Measurements from ENCODE around the gene C22orf39. TPM values are rescaled to one million over a fixed set of nuclear protein-coding genes. Genes with fewer than 3 reads are reported as not detected.

Gene C22orf39
- total RNA-seq, 1 experiment from 2014 or later = 22.2 TPM

DNA sequence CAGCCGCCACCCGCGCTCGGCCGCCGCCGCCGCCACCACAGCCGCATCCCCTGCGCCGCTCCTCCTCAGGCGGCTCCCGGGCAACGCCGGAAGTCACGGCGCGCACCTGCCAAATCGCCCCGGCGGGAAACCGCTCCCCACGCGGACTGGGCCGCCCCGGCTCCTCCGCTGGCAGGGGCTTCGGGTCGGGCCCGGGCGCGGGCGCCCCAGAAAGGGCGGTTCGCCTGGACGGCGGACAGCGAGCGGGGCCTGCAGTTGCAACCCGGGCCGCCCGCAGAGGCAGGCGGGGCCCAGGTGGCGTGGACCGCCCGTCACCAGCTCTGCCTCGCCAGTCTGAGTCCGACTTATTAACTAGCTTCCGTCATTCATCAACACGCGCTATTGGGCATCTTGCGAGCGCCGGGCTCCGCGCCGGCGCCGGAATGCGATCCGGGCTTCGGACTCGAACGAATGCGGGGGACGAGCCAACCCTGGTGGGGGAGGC lies 15.8 kb downstream of the C22orf39 start, which contains the start of gene HIRA:
HIRA (minus strand) TSS at position 85 of the 484 bp plus-strand sequence. CDS start 257 bp downstream, outside the sequence.
- Mint-ChIP-seq H3K9me3 (ENCODE audit: unreplicated experiment) (no peaks in the 10 kb centered on the region), H3K36me3 (ENCODE audit: insufficient read depth, unreplicated experiment) (peaks cover 32% of the 10 kb centered on the region), H3K4me3 (ENCODE audit: unreplicated experiment) (peak within 1 kb of the TSS; percentile 86), H3K27ac (ENCODE audit: low read depth, unreplicated experiment) (peak within 1 kb of the TSS; percentile 91), H3K4me1 (ENCODE audit: insufficient read depth, unreplicated experiment) (peaks cover 16% of the 10 kb centered on the region), H3K27me3 (ENCODE audit: insufficient read depth, unreplicated experiment) (no peaks in the 10 kb centered on the region)
- CTCF ChIA-PET = interaction anchor here (0.7 to 0.9 kb wide), 2 partner anchors 123 to 195 kb away, joined by 3 read pairs; no protein-coding TSS in a partner anchor
- TF ChIP-seq, protein P1, sequence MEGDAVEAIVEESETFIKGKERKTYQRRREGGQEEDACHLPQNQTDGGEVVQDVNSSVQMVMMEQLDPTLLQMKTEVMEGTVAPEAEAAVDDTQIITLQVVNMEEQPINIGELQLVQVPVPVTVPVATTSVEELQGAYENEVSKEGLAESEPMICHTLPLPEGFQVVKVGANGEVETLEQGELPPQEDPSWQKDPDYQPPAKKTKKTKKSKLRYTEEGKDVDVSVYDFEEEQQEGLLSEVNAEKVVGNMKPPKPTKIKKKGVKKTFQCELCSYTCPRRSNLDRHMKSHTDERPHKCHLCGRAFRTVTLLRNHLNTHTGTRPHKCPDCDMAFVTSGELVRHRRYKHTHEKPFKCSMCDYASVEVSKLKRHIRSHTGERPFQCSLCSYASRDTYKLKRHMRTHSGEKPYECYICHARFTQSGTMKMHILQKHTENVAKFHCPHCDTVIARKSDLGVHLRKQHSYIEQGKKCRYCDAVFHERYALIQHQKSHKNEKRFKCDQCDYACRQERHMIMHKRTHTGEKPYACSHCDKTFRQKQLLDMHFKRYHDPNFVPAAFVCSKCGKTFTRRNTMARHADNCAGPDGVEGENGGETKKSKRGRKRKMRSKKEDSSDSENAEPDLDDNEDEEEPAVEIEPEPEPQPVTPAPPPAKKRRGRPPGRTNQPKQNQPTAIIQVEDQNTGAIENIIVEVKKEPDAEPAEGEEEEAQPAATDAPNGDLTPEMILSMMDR (IDR thresholded peaks at IDR 0.05; ENCODE audit: unreplicated experiment) = no peak
- POLR2A ChIA-PET = interaction anchor here (0.5 to 5.7 kb wide), 24 partner anchors 9 to 648 kb away, joined by 3 to 127 read pairs (median 4); partner anchors contain the start of genes C22orf39, CDC45, CLTCL1 and DGCR2
- peak; percentile 74 for DNase-seq (ENCODE audit: unreplicated experiment)
- no TSS peak for BruUV-seq (replicated peaks)
- intact Hi-C loops (cut with micrococcal nuclease) = loop anchor here (1.0 to 5.0 kb wide), 3 partner anchors 16 to 252 kb away; partner anchors contain the start of gene C22orf39

DNA sequence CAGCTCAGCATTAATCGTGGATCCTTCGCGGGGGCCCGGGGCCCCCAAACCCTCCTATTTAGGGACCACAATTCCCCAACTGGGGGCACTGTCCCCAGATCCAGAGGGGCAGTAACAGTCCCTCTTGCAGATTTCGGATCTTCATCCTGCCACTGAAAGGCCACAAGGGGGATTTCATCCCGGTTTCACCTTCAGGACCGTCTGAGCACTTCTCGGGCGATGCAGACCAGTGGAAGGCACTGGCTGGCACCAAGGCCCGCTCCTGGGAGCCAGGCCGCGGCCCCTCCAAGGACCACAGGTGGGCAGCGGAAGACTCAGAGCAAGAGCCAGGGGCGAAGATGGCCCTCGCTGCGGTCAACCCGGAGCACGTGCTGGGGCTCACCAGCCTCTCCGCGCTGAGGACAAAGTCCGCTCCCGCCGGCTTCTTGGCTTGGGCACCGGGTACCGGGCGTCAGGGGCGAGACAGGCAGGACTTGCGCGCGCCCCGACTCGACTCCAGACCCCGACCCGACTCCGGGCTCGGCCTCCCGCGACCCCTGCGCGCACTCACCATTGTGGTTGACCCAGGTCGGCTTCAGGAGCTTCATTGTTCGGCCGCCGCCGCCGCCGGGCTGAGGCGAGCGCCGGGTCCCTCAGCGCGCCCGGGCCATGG lies 16.5 kb downstream of the C22orf39 start:
- Mint-ChIP-seq H3K36me3 (ENCODE audit: insufficient read depth, unreplicated experiment) (peaks cover 26% of the 10 kb centered on the region), H3K27me3 (ENCODE audit: insufficient read depth, unreplicated experiment) (no peaks in the 10 kb centered on the region), H3K4me3 (ENCODE audit: unreplicated experiment) (peak overlapping the region; percentile 86), H3K9me3 (ENCODE audit: unreplicated experiment) (no peaks in the 10 kb centered on the region), H3K27ac (ENCODE audit: low read depth, unreplicated experiment) (peak overlapping the region; percentile 91), H3K4me1 (ENCODE audit: insufficient read depth, unreplicated experiment) (peaks cover 22% of the 10 kb centered on the region)
- CTCF ChIA-PET = interaction anchor here (0.5 to 0.6 kb wide), 2 partner anchors 101 to 122 kb away, joined by 3 read pairs; no protein-coding TSS in a partner anchor
- intact Hi-C loops (cut with micrococcal nuclease) = loop anchor here (1.0 to 5.0 kb wide), 2 partner anchors 201 to 252 kb away; no protein-coding TSS in a partner anchor
- TF ChIP-seq, protein P1 (IDR thresholded peaks at IDR 0.05; ENCODE audit: unreplicated experiment) = no peak
- POLR2A ChIA-PET = interaction anchor here (0.5 to 5.7 kb wide), 20 partner anchors 8 to 475 kb away, joined by 3 to 127 read pairs (median 4); partner anchors contain the start of genes C22orf39, CDC45, CLTCL1 and DGCR2
- BruUV-seq (replicated peaks) = no TSS peak
- DNase-seq (ENCODE audit: unreplicated experiment) = peak; percentile 33

DNA sequence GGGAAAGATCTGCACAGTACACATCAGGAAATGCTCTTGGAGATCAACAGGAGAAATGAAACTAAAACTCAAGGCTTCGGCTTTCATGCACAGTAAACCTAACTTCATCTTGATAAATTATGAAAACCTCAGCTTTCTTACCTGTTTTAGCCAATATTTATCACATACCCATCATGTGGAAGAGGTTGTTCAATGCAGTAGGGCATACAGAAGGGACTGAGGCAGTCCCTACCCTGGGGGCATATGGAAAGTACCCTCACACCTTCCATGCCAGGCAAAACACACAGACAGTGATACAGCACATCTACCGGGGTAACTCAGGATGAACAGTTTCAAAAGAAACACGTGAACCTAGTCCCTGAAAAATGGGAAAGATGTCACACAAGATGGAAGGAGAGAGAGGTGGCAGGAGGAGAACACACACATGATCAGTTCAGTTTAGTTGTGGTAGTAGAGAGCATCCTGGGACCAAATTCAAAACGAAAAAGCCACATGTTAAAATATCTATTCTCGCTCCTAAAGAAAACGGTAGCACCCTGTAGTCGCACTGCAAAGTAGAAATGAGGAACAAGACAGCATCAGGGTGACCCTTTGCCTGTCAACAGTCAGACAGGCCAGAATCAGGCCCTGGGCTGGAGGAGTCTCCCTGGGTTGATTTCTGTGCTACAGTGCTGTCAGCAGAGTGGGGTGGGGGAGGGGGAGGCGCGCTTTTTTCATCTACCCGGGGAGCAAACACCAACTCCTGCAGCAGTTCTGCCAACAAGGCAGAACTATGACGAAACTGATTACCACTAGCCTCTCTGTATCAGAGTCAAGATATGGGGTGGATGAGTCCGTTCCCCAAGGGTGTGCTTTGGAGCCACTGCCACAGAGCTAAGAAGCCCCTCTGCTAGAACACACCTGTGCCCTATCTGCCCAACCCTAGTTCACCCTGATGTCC lies 17.3 kb downstream of the C22orf39 start:
- POLR2A ChIA-PET = interaction anchor here (0.5 to 5.7 kb wide), 8 partner anchors 9 to 474 kb away, joined by 3 to 127 read pairs (median 4); partner anchors contain the start of genes C22orf39, CDC45, CLTCL1 and UFD1
- CTCF ChIA-PET = interaction anchor here (0.5 to 0.6 kb wide), 3 partner anchors 102 to 125 kb away, joined by 3 read pairs; no protein-coding TSS in a partner anchor
- Mint-ChIP-seq H3K4me1 (ENCODE audit: insufficient read depth, unreplicated experiment) (peaks cover 22% of the 10 kb centered on the region), H3K27ac (ENCODE audit: low read depth, unreplicated experiment) (peak overlapping the region; percentile 91), H3K27me3 (ENCODE audit: insufficient read depth, unreplicated experiment) (no peaks in the 10 kb centered on the region), H3K9me3 (ENCODE audit: unreplicated experiment) (no peaks in the 10 kb centered on the region), H3K4me3 (ENCODE audit: unreplicated experiment) (peak overlapping the region; percentile 86), H3K36me3 (ENCODE audit: insufficient read depth, unreplicated experiment) (peaks cover 18% of the 10 kb centered on the region)
- TF ChIP-seq, protein P1 (IDR thresholded peaks at IDR 0.05; ENCODE audit: unreplicated experiment) = no peak
- BruUV-seq (replicated peaks) = no TSS peak
- DNase-seq (ENCODE audit: unreplicated experiment) = peak; percentile 54
- intact Hi-C loops (cut with micrococcal nuclease) = loop anchor here (5.0 kb wide), 1 partner anchor 202 kb away; no protein-coding TSS in a partner anchor
